Measurements from ENCODE around the gene USF2.

DNA sequence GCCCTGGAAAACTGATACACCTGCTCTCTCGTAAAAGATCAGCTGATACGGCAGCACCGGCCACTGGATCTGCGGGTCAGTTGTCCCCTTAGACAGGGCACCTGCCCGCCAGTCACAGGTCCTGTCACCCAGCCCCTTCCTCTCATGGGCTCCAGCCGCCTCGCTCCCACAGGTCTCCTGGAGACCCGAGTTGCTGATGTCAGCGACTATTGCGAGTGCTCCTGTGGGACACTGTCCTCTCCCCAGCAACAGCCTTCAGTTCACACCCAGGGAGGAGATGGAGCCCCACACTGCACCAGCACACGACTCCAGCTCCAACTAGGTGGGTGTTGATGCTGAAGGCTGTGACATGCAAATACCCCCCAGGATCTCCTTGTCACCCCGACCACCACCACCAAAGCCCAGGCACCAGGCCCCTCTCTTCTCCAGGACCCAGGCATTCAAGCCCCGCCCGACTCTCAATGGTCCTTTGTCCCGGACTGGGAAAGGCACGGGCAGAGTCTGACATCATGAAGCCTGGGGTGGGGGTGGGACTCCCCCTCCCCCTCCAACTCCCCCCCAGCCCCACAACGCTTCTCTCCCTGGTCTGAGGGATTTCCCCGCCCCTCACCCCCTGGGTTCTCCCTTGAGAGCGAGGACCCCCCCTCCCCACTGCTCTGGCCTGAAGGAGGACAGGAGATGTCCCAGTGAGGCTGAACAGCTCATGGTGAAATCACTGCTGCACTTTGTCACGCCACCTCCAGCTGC is 21.8 kb downstream of the USF2 start:
- TF ChIP-seq, protein P1, sequence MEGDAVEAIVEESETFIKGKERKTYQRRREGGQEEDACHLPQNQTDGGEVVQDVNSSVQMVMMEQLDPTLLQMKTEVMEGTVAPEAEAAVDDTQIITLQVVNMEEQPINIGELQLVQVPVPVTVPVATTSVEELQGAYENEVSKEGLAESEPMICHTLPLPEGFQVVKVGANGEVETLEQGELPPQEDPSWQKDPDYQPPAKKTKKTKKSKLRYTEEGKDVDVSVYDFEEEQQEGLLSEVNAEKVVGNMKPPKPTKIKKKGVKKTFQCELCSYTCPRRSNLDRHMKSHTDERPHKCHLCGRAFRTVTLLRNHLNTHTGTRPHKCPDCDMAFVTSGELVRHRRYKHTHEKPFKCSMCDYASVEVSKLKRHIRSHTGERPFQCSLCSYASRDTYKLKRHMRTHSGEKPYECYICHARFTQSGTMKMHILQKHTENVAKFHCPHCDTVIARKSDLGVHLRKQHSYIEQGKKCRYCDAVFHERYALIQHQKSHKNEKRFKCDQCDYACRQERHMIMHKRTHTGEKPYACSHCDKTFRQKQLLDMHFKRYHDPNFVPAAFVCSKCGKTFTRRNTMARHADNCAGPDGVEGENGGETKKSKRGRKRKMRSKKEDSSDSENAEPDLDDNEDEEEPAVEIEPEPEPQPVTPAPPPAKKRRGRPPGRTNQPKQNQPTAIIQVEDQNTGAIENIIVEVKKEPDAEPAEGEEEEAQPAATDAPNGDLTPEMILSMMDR (optimal IDR thresholded peaks at IDR 0.05 in 1 of 3, IDR thresholded peaks at IDR 0.05 in 1 of 3, conservative IDR thresholded peaks at IDR 0.05 in 1 of 3; ENCODE audit: extremely low read depth in 1 of 3, insufficient read depth in 2 of 3, low read length in 3 of 3): no peak
- TF ChIP-seq EZH2 (IDR thresholded peaks at IDR 0.05; ENCODE audit: low read length): no peak

All from keratinocyte (primary cell).